NCI-H1436 (cell line): ENCODE data around the gene HOXA2.

Source experiments
- DNase-seq: peaks from one replicate; lab custom pipeline; 2025; lab: John Stamatoyannopoulos, UW

HOXA2 gene

DNA sequence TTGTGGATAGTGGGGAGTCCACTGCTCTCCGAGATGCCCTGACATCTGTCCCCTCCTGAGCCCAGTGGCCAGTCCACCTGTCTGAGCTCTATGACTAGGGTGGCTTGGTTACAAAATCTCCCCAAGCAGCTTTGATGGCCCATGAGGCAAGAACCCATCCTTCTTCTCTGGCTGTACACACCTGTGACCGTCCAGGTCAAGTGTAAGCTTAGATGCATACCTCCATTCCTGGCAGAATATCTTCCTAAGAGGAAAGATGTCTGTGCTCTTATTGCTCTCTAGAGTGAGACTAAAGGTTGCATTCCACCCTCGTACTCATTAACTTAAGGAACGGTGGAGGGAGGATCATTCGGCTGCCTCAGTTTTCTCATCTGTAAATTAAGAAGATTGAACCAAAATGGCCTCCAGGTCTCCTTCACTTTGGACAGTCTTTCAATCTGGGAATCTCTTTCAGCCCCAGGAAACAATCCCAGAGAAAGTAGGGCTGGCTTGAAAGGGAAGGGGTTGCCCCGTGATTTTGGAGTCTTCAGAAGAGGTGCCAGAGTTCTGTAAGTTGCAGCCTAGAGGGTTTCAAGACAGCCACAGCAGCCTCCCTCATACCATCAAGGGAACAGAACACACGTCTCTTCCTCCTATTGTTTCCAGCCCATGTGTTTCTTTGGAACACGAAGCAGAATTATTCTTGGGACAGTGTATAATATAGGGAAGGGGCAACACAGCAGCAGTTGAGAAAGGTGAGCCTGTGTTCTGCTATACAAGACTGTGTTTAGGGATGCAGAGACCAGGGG is 22.6 kb upstream of the HOXA2 start:
- DNase-seq: no peak

- no peak for DNase-seq
These were observed 21.8 kb upstream of the HOXA2 start for GRCh38 chr7:27124096-27124901.

- DNase-seq: no peak
These were observed 21.1 kb upstream of the HOXA2 start for GRCh38 chr7:27123477-27124053.

DNA sequence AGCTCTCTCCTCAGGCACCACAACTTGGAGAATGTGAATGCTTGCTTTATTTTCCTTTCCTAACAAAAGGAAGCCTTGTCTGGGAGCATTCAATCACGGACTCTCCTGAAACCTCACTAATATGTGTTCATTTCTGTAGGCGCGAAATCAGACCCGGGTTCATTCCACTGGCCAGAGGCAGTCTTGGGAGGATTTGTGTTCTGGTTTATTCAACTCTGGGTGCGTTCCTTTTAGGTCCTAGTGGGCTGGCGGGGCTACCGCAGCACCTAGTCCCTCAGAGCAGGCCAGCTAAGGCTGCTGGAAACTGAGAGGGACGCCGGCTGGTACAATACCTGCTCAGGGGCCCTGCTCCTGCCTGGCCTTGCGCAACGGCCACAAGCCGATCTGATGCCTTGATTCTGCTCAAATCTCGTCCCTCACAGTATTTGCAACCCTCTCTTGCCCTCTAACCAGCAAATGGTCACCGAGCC is 20.6 kb upstream of the HOXA2 start:
- no peak for DNase-seq

GRCh38 chr7:27122077-27122910 is 19.8 kb upstream of the HOXA2 start:
- DNase-seq: no peak

GRCh38 chr7:27121684-27122076 is 19.2 kb upstream of the HOXA2 start:
- DNase-seq: no peak

DNA sequence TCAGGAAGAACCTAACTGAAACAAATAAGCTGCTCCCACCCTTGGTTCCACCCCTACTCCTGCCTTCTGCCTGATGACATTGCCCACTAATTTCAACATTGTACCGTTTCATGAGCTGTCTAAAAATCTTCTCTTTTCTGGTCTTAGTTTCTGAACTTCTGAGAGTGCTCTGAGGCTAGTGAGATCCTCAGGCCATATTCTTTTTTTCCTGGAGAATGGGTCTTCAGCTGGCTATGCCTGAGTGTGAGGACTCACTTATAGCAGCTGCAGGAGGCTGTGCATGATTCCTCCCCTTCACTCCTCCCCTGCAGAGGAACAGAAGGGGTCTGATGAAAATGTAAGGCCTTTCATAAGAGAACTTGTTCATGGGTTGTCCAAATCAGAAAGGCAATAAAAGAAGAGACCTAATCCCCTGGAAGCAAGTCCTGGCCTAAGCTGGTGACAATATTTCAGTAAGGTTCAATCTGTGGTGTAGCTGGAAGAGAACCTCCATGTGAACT is 17.0 kb upstream of the HOXA2 start:
- no peak for DNase-seq

- no peak for DNase-seq
These were observed 16.1 kb upstream of the HOXA2 start for GRCh38 chr7:27118580-27118979.

DNA sequence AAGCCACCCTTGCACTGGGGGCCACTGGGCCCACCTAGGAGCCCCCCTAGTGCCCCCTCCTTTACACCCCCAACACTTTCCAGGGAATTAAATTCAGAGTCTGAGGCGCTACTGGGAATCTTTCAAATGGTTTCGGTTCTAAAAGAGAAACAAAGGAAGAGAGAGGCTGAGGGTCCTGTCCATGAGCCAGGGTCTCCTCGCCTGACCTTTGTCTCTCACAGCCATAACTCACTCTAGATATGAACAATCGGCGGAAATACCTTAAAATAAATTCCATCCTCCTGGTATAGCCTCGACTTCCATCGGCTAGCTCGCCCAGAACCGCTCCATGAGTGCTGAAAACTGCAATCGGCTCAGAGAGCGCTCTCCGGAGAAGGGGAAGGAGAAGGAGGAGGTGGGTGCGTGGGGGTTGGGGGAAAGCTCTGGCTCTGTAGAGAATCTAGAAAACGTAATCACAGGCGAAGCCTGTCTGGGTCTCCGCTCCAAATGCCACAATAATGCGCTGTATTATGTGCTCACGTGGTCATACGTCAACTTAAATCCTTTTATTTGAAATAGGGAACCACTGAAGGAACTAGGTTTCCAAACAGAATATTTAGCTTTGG is 15.5 kb upstream of the HOXA2 start:
- no peak for DNase-seq

DNA sequence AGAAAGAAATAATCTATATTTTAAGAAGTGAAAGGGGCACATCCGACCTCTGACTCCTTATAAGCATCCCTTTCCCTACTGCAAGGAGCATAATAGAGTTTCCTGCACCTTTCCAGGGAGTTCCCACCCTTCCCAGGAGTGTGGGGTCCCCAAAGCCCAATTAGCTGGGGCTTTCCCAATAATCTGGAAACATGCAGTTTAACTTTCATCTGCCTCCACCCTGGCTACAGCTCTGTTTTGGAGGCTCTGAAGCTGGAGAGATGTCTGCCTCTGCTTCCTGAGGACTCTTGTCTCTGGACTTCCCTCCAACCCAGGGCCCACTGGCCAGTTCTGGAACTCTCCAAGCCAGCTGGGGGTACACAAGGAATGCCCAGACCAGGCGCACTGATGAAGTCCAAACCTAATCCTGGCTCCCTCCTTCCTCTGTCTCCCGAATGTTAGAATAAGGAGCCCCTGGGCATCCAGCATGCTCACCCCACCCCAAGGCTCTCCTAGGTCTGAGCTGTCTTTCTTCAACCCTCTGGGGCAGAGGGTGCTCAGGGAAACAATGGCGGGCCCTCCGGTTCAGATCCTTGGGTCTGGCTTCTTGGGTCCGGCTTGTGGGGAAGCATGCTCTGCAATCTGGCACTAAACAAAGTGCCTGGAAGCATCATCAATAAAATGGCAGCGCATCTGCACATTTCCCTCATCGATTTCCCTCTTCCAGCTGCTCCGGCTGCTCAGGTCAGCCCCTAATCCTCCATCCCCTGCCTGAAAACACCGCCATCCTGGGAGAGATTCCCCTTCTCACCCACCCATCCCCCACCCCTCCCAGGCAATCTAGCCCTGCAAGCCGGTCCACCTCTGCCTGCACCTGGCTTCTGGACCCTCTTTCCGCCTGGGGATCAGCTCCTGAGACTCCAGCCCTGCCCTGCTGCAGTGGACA is 14.7 kb upstream of the HOXA2 start:
- no peak for DNase-seq

GRCh38 chr7:27116031-27116961 is 13.8 kb upstream of the HOXA2 start:
- DNase-seq: no peak

DNA sequence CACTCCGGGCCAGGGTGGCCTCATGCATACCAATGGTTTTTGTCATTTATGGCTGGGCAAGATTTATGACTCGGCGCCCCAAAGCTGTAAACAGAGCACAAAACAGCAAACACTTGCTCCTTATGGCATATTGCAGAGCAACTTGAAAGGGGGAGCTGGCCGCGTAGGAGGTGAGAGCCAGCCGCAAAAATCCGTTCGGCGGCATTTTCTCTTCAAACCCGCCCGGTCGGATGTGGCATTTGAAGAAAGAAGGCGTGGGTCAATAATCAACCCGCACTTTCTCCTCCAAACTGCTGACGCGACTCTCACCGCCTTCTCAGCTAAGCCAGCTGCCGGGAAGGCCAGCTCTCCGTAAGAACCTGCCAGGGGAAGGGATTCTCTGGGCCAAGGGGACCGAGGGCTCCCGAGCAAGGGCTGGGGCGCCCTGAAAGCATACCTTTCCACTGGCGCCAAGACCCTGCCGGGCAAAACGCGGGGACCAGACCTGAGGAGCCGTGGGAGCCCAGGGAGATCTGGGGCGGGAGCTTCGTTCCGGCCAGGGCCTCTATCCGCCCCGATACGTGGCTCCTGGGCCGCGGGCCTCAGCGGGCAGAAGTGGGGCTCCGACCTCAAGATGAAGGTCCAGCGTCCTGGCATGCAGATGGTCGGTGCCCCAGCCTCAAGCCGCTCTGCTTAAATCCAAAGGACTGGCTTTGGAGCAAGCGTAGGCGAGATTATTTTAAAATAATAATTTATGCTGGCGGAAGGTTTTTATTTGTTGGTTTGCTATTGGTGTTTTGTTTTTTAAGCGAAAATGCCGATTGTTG is 12.9 kb upstream of the HOXA2 start:
- DNase-seq: no peak

- DNase-seq: no peak
These were observed 12.4 kb upstream of the HOXA2 start for GRCh38 chr7:27114881-27115220.

DNA sequence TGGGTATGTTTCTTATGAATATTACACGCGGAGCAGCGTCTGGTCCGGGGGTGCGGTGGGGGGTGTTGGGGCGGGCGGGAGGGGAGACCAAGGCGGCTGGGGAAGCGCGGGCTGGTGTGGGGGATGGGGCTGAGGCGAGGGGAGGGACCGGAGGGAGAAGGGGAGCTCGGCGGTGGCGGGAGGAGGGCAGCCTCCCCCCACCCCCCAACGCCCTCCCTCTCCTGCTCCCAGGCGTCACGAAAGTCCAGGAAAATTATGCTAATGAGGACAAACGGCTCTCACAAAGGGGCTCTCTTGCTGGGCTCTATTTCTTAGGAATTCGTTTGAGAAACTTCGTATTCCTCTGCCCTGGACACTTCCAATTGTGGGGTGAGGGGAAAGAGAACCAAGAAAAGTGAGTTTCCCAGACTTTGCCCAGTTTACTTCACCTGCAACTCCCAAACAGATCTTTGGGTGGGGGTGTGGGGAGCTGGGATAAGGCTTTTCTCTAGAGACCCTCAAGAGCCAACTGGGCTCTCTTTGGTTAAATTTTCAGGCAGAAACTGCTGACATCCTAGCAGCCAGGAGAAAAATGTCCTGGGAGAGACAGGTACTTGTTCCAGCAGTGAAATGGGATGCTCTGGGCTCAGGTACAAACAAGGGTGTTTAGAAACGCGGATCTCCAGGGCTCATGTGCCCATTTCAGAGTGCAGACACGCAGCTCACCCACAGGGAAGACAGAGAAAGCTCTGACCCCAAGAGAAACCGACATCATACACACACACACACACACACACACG is 11.7 kb upstream of the HOXA2 start:
- no peak for DNase-seq

DNA sequence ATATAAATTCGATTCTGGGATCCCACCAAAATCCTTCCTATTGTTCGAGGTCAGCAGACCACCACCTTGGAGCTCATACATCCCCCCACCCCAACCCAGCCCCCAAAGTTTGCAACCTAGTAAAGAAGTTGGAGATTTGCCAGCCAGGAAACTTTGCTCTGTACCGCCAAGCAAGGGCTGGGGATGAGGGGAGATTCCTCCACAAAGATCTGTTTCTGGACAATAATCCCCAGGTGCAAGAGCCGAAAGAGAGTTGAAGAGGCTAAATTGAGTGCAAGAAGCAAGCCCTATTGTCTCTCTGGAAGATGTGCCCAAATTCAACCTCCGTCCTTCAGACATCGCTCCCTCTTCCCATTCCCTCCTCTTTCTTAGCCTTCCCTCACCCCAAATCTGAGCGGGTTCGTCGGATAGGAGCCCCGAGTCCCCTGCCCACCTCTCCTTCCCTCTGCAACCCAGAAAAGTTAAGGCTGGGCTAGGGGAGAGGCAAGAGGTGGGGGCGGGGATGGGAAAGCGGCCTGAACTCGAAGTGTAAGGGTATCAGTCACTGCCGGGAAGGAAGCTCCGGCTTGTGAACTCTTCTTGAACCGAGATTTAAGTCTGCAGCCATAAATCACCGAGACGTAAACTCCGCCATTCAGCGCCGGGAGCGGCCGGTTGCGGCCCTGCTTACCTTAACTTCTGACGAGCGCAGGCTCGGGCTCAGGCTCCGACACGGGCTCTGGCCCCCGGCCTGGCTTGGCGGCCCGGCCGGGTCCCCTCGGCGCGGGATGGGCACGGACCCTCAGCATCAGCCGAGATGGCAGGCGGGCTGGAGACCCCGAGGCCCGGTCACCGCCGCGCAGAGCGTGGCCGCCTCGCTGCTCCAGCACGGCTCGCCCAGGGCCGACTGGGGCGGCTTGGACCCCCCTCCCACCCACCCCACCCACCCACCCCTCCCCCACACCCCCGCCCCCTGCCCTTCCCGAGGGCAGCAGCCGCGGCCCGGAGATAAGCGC is 10.8 kb upstream of the HOXA2 start:
- DNase-seq: peak; percentile 16

- DNase-seq: no peak
These were observed 9.9 kb upstream of the HOXA2 start for GRCh38 chr7:27112361-27112760.
